ENCODE data around the gene ADGRB3.
"Not testable (repeated sequence)": the region's sequence is repeated elsewhere in the genome, so short reads cannot be mapped to it uniquely, and the experiment has no call there.

Gene ADGRB3

GRCh38 chr6:68880050-68880813 lies 245.2 kb downstream of the ADGRB3 start:
- no peak for DNase-seq (ENCODE audit: extremely low read depth, low read depth)
- no peak for TF ChIP-seq CTCF (IDR thresholded peaks at IDR 0.05; ENCODE audit: low read depth, low read length, missing control alignments)
- H3K4me3 ChIP-seq (replicated peaks; ENCODE audit: low read depth, low read length): no peak overlapping the region

DNA sequence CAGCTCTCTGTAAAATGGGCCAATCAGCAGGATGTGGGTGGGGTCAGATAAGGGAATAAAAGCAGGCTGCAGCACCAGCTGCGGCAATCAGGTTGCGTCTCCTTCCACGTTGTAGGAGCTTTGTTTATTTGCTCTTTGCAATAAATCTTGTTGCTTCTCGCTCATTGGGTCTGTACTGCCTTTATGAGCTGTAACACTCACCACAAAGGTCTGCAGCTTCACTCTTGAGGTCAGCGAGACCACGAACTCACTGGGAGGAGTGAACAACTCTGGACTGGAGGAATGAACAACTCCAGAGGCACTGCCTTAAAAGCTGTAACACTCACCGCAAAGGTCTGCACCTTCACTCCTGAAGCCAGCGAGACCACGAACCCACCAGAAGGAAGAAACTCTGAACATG lies 248.2 kb downstream of the ADGRB3 start:
- DNase-seq (ENCODE audit: extremely low read depth, low read depth); H3K4me3 ChIP-seq (replicated peaks; ENCODE audit: low read depth, low read length): not testable (repeated sequence)

DNA sequence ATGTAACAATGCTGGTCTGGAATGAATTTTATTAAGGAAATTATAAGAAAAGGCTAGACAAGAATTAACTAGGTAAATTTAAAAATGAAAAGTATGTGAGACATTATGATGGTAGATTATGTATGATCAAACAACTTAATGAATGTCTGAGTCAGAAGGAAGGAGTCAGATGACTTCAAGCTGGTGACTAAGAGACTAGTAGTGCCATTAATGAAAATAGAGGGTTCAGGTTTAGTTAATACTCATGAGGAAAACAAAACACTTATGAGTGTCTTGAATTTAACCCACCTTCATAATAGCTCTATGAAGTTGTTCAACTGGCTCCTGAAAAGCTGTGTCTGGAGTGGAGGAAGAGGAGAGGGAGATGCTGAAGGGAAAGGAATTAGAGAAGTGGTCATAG lies 256.3 kb downstream of the ADGRB3 start:
- TF ChIP-seq CTCF (IDR thresholded peaks at IDR 0.05; ENCODE audit: low read depth, low read length, missing control alignments): no peak
- DNase-seq (ENCODE audit: extremely low read depth, low read depth): no peak
- H3K4me3 ChIP-seq (replicated peaks; ENCODE audit: low read depth, low read length): no peak overlapping the region

DNA sequence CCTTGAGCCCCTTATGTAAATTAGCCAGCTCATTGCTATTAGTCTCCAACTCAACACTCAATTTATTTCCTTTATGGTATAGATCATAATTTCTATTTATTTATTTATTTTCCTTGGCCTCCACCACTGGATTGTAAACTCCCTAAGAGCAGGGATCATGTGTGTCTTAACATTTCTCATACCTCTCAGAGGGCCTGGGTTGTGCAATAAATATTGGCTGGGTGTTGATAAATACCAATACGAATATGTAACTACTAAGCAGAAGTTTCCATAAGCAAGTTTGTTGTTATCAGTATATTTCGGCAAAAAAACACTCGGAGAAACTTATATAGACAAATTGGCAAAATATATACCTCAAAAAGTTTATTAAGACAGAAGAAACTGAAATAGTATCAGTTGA lies 257.4 kb downstream of the ADGRB3 start:
- DNase-seq (ENCODE audit: extremely low read depth, low read depth): no peak
- no peak overlapping the region for H3K4me3 ChIP-seq (replicated peaks; ENCODE audit: low read depth, low read length)
- TF ChIP-seq CTCF (IDR thresholded peaks at IDR 0.05; ENCODE audit: low read depth, low read length, missing control alignments): no peak

GRCh38 chr6:68895929-68896328 lies 260.8 kb downstream of the ADGRB3 start:
- DNase-seq (ENCODE audit: extremely low read depth, low read depth): no peak
- no peak overlapping the region for H3K4me3 ChIP-seq (replicated peaks; ENCODE audit: low read depth, low read length)
- no peak for TF ChIP-seq CTCF (IDR thresholded peaks at IDR 0.05; ENCODE audit: low read depth, low read length, missing control alignments)

- TF ChIP-seq CTCF (IDR thresholded peaks at IDR 0.05; ENCODE audit: low read depth, low read length, missing control alignments): no peak
- no peak for DNase-seq (ENCODE audit: extremely low read depth, low read depth)
- H3K4me3 ChIP-seq (replicated peaks; ENCODE audit: low read depth, low read length): no peak overlapping the region
Observed at GRCh38 chr6:68901044-68901443, 266.0 kb downstream of the ADGRB3 start.

DNA sequence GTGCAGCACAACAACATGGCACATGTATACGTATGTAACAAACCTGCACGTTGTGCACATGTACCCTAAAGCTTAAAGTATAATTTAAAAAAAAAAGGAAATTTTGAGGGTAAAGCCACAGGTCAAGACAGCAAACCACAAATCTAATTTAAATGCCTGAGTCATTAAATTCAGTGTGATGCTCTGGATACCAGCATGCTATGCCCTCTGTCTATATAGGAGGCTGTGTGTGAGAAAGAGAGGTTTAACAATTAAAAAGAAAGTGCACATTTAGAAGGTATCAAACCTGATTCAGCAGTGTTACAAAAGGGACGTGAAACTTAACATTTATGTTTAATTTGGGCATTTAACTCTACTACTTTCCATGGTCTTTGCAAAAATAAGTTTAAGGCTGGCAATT lies 276.3 kb downstream of the ADGRB3 start:
- TF ChIP-seq CTCF (IDR thresholded peaks at IDR 0.05; ENCODE audit: low read depth, low read length, missing control alignments): no peak
- DNase-seq (ENCODE audit: extremely low read depth, low read depth): no peak
- H3K4me3 ChIP-seq (replicated peaks; ENCODE audit: low read depth, low read length): no peak overlapping the region
